Motor neuron (in vitro differentiated cells): ENCODE data around the gene POLR3B. TPM values are rescaled to one million over a fixed set of nuclear protein-coding genes. Genes with fewer than 3 reads are reported as not detected.
A peak's percentile ranks its signal among the peaks of the same experiment; 100 is the strongest.
"Not testable (repeated sequence)": the region's sequence is repeated elsewhere in the genome, so short reads cannot be mapped to it uniquely, and the experiment has no call there.

Source experiments
- ATAC-seq, 8 experiments: fragments of 200-7000 bp; cut with Tn5 transposase; replicated peaks in 6 of 8; 2 replicates each; pipeline ENCODE4 v1.8.0; 2021; ENCODE audit warnings: mild to moderate bottlenecking in 8 of 8, moderate library complexity in 8 of 8
- H3K27ac ChIP-seq, 2 donors: fragments of 250-450 bp; sonication (Bioruptor Pico); 2 replicates each; pipeline ENCODE4 v1.9.0; 2021; ENCODE audit warnings: antibody characterized with exemption in 2 of 2, mild to moderate bottlenecking in 2 of 2, moderate library complexity in 1 of 2
- H3K4me1 ChIP-seq, 2 donors: fragments of 250-450 bp; sonication (Bioruptor Pico); replicated peaks in 1 of 2; 2 replicates each; pipeline ENCODE4 v1.6.1; 2021; ENCODE audit warnings: antibody characterized with exemption in 2 of 2, mild to moderate bottlenecking in 2 of 2, moderate library complexity in 1 of 2
- H3K4me3 ChIP-seq, 5 donors: fragments of 250-450 bp; sonication (Bioruptor Pico); 2 replicates each; pipeline ENCODE4 v1.9.0; 2021; ENCODE audit warnings: antibody characterized with exemption in 5 of 5, mild to moderate bottlenecking in 5 of 5, moderate library complexity in 4 of 5
- WGBS, 10 experiments: fragments of 450-650 bp; shearing (Covaris generic); methylation state at CpG; one replicate each; pipeline ENCODE4 v1.0.0; 2022; 5-methylcytosine and 5-hydroxymethylcytosine counted together
- in situ Hi-C, 9 experiments: fragments of 400-800 bp; cut with MboI; loops; one replicate each; pipeline ENCODE4 v1.15.0; 2021; ENCODE audit warnings: low sequenced_read_pairs in 9 of 9, low pct_unique_long_range_greater_than_20kb in 2 of 9; ENCODE audit not compliant: unreplicated experiment in 9 of 9
- total RNA-seq, 8 experiments: library from RNA; unstranded; fragments of 300-600 nt; gene quantifications; 2 replicates each; pipeline versions ENCODE4 v1.2.3 to v1.2.4, GENCODE V29; 2022

Gene POLR3B
- total RNA-seq: 10 to 100 TPM in 5 of 8 experiments, 1 to 10 TPM in 3; 6.8 to 19.4 (median 13.2) TPM

DNA sequence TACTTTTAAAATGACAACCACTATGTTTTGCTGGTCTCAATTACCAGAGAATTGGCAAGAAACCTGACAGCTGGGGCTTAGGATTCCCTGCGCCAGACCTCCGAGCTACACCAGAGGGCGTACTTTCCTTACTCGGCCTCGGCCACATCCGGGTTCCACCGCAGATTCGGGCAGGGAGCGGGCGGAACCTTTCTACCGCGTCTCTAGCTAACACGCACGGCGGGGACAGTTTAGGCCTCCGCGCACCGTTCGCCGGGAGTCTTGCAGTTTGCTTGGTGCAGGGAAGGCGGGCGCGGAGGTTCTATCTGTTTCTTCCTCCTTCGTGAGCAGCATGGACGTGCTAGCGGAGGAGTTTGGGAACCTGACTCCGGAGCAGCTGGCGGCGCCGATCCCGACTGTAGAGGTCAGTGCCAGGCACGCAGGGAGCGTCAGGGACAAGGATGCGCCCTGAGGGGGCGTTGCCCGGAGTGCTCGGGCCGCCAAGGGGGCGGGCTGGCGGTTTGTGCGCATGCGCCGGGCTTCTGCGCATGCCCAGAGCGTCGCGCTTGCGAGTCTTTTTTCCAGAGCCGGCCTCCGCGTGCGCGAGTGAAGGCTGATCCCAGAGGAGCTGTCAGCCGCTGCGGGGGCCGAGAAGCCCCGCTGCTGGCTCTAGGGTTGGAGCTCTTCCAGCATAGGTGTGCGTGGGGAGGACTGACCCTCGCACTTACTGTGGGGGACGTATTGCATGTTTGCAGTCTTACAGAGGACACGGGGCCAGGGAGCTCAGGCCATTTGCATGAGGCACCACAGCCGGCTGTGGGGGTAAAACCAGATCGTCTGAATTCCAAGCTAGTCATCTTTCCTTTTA, at the start of gene POLR3B:
Gene POLR3B (plus strand): TSS at position 200 of the 847 bp plus-strand sequence. CDS start 132 bp downstream, at position 332.
- in situ Hi-C loops: loop anchor here in 2 of 9 experiments (25.0 kb wide), 1 partner anchor 555 kb away; no protein-coding TSS in a partner anchor
- peak; percentile 89 to 92 (median 92) for ATAC-seq

DNA sequence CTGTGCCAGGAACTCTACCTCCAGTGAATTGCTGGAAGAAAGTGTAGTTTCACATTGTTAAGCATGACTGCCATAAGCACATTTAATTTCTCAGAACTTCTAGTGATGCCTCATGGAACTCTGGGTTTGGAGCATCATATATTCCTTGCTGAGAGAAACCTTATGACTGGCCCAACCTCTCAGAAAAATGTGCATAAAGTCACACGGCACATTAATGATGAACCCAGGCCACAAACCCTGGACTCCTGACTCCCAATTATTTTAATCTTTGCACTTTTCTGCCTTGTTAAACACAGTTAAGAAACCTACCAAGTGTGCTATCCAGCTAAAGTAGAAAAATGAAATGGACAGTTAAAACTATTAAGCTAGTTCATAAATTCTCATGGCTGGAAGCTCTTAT, 49.4 kb upstream of the POLR3B start:
- Histone ChIP-seq H3K4me3 (no peak overlapping the region), H3K27ac (no peak overlapping the region), H3K4me1 (peaks cover 9% of the 10 kb centered on the region in 2 donors)
- WGBS, 10 experiments: 0 to 88% (median 60%) methylated on average over 1 of the region's 1 CpG; no CpG with 5 or more reads in 3 of the 10 experiments
- peak in 1 of 8 experiments; percentile 12 for ATAC-seq
- in situ Hi-C loops: no loop called here

More for the DNA sequence above, at the start of gene POLR3B:
- Histone ChIP-seq H3K4me3 (peak within 1 kb of the TSS; percentile 62 to 95 (median 76)), H3K27ac (peak within 1 kb of the TSS; percentile 95), H3K4me1 (peaks cover 3 to 4% of the 10 kb centered on the region in 2 donors)
- 0 to 3% (median 1%) methylated on average over 5 to 29 of the region's 63 CpGs; no CpG with 5 or more reads in 3 of the 10 experiments for WGBS, 10 experiments

DNA sequence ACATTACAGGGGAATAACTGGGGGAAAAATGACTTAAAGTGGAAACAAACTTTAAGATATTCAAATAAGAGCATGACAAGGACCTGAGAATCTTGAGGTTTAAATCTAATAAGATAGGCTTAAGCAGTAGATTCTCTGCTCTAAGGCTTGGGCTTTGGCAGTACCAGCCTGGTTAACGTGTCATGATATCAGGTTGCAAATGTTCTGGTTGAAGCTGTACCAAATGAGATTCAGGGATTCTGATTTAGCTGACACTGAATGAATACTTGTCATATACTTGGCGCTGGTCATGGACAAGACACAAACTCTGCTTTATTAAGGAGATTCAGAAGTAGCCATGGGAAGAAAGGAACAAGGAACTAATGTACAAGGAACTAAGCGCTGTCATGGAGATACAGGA, 48.9 kb upstream of the POLR3B start:
- Histone ChIP-seq H3K4me1 (peaks cover 8 to 9% of the 10 kb centered on the region in 2 donors), H3K4me3 (no peak overlapping the region), H3K27ac (no peak overlapping the region)
- ATAC-seq: peak in 1 of 8 experiments; percentile 13
- in situ Hi-C loops: no loop called here
- 28 to 100% (median 86%) methylated on average over 1 to 3 of the region's 3 CpGs; no CpG with 5 or more reads in 1 of the 10 experiments for WGBS, 10 experiments

DNA sequence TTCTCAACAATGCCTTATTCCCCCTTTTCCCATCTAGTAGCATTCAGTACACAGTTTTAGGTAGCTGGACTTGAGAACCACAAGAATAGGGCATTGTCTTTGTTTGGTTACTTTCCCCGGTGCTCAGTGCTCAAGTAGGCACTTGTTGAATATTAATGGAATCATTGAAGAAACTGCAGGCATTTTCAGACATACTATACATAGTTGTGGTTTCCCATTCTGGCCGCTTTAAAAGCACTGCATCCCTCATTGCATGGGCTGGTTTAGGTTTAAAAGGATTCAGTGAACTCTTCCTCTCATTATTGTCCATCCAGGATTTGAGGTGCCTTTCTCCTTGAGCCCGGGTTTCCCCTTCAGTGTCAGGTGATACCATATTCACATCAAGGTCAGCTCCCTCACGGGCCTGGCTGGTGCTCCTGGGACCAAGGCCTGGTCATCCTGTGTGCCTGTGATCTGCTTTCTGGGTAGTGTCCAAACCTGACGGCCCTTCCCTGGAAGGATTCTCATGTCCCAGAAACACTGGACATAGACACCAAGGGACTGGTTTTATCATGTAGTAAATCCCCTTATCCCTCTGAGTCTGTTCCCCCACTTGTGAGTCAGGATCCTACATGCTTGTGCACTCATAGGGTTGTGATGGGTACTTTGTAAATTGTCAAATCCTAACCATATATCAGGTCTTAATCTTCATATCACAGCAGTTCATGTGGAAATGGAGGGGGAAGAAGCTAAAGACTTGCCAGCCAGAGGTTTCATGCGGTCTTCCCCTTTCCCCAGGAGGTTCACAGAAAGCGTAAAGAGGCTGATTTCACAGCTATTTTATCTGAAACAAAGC, 47.7 kb upstream of the POLR3B start:
- in situ Hi-C loops: no loop called here
- Histone ChIP-seq H3K27ac (no peak overlapping the region), H3K4me1 (no peaks in the 10 kb centered on the region), H3K4me3 (no peak overlapping the region)
- 29 to 100% (median 77%) methylated on average over 1 to 6 of the region's 7 CpGs; no CpG with 5 or more reads in 1 of the 10 experiments for WGBS, 10 experiments
- peak in 3 of 8 experiments; percentile 15 to 73 (median 71) for ATAC-seq

DNA sequence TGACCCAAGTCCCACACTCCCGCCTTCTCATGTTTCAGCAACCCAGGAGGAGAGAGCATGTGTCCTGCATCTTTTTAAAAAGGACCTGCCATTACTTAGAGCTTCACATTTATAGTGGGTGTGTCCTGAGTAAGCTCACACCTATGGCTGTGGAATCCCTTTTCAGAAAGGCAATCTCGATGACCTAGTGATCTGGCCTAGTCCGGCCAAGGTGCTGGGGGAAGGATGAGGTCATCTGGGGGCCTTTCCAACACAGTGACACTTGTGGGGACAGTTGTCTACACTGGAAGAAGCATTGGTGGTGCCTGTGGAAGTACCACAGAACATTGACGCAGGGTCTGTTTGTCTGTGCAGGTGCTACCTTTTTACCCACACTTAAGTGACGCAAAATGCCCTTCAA, 46.9 kb upstream of the POLR3B start:
- H3K27ac ChIP-seq: no peak overlapping the region
- no peaks in the 10 kb centered on the region for H3K4me1 ChIP-seq

DNA sequence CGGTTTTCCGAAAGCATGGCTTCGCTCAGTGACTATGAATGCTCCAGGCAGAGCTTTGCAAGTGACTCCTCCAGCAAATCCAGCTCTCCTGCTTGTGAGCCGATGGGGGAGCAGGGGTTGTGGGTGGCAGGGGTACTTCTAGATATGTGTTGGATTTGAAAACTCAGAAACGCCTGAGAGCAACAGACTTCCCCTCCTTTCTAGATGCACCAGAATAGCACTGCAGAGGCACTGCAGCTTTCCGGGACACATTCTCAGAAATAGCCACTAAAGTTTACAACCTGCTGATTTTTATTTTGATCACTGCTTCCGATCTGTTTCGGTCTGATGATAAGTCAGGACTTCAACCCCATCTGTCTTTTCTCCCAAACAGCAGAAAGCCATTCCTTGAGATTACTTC, 46.4 kb upstream of the POLR3B start:
- 61 to 90% (median 84%) methylated on average over 2 to 5 of the region's 8 CpGs; no CpG with 5 or more reads in 6 of the 10 experiments for WGBS, 10 experiments
- H3K4me1 ChIP-seq: no peaks in the 10 kb centered on the region
- H3K4me3 ChIP-seq: no peak overlapping the region
- H3K27ac ChIP-seq: no peak overlapping the region
- ATAC-seq: no peak
- in situ Hi-C loops: no loop called here

More for the DNA sequence above, 46.9 kb upstream of the POLR3B start:
- ATAC-seq: peak in 1 of 8 experiments; percentile 15
- WGBS, 10 experiments: 70 to 100% (median 100%) methylated on average over 1 to 3 of the region's 5 CpGs; no CpG with 5 or more reads in 5 of the 10 experiments
- no peak overlapping the region for H3K4me3 ChIP-seq
- in situ Hi-C loops: no loop called here

DNA sequence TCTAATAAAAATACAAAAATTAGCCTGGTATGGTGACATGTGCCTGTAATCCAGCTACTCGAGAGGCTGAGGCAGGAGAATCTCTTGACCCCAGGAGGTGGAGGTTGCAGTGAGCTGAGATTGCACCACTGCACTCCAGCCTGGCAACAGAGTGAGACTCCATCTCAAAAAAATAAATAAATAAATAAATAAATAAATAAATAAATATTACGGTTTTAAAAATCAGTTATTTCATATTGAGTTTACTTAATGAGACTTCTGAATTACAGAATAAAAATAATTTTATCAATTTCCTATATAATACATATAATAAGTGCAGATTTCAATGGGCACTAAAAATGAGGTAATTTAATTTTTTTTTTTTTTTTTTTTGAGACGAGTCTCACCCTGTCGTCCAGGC, 44.1 kb upstream of the POLR3B start:
- H3K4me3 ChIP-seq, ATAC-seq, in situ Hi-C loops, H3K4me1 ChIP-seq, H3K27ac ChIP-seq: not testable (repeated sequence)
- whole genome bisulfite sequencing, 10 experiments: 0 to 91% (median 72%) methylated on average over 1 to 4 of the region's 4 CpGs

DNA sequence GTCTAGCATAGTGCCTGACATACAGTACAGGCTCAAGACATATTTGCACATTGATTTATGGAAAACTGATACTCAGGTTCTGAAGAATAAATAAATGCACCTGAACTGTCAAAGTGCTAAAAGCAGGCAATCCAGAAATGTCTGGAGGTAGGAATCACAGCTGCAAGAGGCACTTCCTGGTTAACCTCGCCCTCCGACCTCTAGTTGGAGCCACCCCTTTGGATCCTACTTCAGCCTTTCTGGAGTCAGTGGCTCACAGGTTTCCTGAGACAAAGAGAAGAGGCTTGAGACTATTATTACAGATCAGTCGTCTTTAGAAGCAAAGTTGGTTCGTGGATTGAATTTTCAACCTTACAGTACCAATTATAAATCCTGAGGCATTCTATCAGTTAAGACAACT, 42.0 kb upstream of the POLR3B start:
- H3K4me3 ChIP-seq: no peak overlapping the region
- H3K27ac ChIP-seq: no peak overlapping the region
- H3K4me1 ChIP-seq: no peaks in the 10 kb centered on the region
- in situ Hi-C loops: no loop called here
- ATAC-seq: no peak
- WGBS, 10 experiments: 17 to 100% (median 88%) methylated on average over 1 to 4 of the region's 4 CpGs

DNA sequence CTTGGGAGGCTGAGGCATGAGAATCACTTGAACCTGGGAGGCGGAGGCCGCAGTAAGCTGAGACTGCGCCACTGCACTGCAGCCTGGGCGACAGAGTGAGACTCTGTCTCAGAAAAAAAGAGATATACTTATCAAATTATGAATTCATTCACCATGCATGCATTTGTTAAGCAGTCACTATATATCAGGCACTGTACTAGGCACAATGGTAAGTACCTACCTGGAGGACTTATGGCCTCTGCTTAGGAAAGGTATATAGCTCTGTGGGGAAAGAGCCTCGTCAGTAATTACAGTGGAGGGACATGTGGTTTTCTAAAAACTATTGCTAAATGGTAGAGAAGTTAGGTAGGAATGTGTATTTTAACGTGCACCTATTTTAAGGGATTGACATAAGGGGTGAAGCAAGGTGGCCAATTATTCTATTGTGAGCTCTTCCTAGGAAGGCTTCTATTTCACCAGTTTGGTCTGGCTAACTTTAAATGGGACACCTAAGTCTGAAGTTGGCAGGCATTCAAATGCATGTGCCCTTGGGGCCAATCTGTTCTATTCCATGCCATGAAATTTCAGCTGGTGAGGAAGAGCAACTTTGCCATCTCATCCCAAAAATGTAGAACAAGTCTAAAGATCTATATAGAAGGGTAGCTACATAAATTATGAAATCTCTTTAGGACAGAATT, 40.0 kb upstream of the POLR3B start:
- in situ Hi-C loops: no loop called here
- no peak overlapping the region for H3K4me3 ChIP-seq
- H3K27ac ChIP-seq: no peak overlapping the region
- WGBS, 10 experiments: 60 to 100% (median 89%) methylated on average over 1 to 5 of the region's 6 CpGs; no CpG with 5 or more reads in 4 of the 10 experiments
- peak in 1 of 8 experiments; percentile 52 for ATAC-seq
- no peaks in the 10 kb centered on the region for H3K4me1 ChIP-seq

DNA sequence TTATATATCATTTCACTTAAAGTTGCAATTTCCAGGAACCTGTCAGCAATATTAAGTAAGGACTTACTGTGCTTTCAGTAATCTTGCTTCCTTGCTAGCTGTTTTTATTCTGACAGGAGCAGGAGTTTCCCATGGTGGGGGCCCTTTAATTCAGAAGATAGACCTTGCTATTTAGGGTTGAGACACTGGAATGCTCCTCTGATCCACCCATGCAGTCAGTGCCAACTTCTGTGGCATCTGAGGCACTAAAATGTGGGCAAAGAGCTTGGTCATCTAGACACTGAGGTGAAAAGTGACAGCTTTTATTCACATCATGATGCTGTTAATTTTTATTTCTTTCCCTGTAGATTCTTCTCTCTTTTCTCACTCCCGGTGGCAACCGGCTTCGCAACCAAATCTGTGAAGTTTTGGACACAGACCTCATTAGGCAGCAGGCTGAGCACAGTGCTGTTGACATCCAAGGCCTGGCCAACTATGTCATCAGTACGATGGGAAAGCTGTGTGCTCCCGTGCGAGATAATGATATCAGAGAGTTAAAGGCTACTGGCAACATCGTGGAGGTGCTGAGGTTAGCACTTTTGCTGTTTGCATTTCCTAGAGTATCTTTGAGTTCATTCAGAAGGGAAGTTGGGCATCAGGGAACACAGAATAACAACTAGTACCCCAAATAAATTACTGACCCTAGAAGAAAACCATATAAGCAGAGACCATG, 36.3 kb upstream of the POLR3B start:
- H3K4me1 ChIP-seq: no peaks in the 10 kb centered on the region
- no peak for ATAC-seq
- in situ Hi-C loops: no loop called here
- 40 to 82% (median 73%) methylated on average over 2 to 7 of the region's 7 CpGs; no CpG with 5 or more reads in 3 of the 10 experiments for WGBS, 10 experiments
- H3K4me3 ChIP-seq: no peak overlapping the region
- H3K27ac ChIP-seq: no peak overlapping the region

DNA sequence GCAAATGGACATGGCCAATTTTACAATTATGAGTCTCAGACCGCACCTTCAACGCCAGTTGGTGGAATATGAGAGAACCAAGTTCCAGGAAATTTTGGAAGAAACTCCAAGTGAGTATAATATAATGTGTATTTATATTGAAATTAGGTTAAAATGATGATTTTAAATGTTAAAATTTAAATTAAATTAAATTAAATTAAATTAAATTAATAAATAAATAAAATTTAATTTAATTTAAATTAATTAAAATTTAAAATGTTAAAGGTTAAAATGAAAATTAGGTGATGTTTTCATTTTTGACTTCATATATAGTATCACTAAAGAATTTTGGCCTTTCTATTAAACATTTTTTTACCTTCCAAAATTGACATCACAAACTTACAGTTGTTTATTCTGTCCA, 34.0 kb upstream of the POLR3B start:
- no peak overlapping the region for H3K27ac ChIP-seq
- WGBS, 10 experiments: 90 to 100% (median 97%) methylated on average over 1 to 2 of the region's 2 CpGs; no CpG with 5 or more reads in 1 of the 10 experiments
- no peaks in the 10 kb centered on the region for H3K4me1 ChIP-seq
- in situ Hi-C loops: no loop called here
- no peak for ATAC-seq
- no peak overlapping the region for H3K4me3 ChIP-seq
